GM21423 (cell line): ENCODE data around the gene NFKBIE.
A peak's percentile ranks its signal among the peaks of the same experiment; 100 is the strongest.
"Not testable (repeated sequence)": the region's sequence is repeated elsewhere in the genome, so short reads cannot be mapped to it uniquely, and the experiment has no call there.

Experiments
- ATAC-seq: cut with Tn5 transposase; IDR thresholded peaks from one replicate; pipeline ENCODE4 v1.9.1; 2021; ENCODE audit warnings: mild to moderate bottlenecking, moderate library complexity; ENCODE audit not compliant: unreplicated experiment

Gene NFKBIE, protein sequence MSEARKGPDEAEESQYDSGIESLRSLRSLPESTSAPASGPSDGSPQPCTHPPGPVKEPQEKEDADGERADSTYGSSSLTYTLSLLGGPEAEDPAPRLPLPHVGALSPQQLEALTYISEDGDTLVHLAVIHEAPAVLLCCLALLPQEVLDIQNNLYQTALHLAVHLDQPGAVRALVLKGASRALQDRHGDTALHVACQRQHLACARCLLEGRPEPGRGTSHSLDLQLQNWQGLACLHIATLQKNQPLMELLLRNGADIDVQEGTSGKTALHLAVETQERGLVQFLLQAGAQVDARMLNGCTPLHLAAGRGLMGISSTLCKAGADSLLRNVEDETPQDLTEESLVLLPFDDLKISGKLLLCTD

DNA sequence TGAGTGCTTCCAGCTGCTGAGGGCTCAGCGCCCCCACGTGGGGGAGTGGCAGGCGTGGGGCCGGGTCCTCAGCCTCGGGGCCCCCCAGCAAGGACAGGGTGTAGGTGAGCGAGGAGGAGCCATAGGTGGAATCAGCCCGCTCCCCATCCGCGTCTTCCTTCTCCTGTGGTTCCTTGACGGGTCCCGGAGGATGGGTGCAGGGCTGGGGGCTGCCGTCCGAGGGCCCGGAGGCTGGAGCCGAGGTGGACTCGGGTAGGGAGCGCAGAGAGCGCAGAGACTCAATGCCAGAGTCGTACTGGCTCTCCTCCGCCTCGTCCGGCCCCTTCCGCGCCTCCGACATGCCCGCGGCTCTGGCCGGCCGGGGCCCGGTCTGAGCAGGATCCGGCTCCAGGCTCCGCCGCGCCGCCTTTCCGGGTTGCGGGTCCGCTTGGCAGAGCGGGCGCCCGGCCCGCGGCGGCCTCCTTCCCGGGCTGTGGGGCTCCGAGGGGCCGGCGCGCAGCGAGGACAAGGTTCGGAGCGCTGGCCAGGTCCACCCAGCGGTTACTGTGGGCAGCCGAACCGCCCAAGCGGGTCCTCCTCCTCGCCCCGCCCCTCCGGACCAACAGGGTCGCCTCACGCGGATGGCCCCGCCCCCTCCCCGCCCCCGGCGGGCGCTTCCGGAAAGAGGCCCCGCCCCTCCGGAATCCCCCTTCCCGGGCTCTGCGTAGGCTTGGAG lies at the start of gene NFKBIE:
Gene NFKBIE, minus strand, starts transcription at position 545 of the 715 bp plus-strand sequence. Its CDS starts 205 bp downstream, at position 340.
- peak; percentile 42 for ATAC-seq

DNA sequence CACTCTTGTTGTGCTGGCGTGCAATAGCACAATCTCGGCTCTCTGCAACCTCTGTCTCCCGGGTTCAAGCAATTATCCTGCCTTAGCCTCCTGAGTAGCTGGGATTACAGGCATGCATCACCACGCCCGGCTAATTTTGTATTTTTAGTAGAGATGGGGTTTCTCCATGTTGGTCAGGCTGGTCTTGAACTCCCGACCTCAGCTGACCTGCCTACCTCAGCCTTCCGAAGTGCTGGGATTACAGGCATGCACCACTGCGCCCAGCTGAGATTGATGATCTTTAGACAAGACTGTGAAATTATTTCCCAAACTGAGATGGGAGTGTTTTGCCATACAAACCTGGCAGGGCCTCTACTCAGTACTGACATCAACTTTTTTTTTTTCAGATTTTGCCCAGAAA lies 49.3 kb upstream of the NFKBIE start:
- not testable (repeated sequence) for ATAC-seq

DNA sequence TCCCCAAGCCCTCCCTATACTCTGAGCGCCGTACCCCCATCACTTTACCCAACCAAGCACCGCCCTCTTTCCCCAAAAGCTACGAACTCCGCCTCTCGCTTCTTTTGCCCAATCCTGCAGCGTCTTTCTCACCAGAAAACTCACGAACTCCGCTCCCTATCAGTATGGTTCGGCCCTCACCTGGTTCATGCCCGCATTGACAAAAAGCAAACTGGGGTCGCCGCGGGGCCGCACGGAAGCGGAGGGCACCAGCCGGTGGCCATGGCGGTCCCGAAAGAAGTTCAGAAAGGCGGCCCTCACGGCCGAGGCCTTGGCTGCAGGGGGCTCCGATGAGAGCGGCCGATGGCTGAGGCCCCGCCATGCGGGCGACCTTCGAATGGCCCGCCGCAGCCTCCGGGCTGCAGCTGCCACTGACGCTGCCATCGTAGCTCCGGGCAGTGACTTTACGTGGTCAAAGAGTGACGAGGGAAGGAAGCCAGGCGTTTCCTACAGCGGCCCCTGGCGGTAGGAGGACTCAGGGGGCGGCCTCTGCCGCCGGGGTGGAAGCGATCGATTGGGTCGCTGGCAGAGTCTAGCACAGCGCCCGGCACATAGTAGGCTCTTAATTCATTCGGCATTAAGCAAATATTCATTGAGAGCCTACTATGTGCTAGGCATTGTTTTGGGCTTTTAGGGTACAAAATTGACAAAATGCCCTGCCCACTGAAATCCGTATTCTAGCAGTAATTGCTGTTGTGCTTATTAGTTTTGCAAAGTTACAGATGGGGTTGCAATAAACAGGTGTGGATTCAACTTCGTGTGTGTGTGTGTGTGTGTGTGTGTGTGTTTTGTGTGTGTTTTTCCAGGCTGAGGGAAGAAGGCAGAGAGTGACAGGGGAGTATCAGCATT lies 47.8 kb upstream of the NFKBIE start, which contains the start of gene AARS2:
Gene AARS2, minus strand, starts transcription at position 447 of the 888 bp plus-strand sequence. Its CDS starts 24 bp downstream, at position 423.
- ATAC-seq, result peak; percentile 86

DNA sequence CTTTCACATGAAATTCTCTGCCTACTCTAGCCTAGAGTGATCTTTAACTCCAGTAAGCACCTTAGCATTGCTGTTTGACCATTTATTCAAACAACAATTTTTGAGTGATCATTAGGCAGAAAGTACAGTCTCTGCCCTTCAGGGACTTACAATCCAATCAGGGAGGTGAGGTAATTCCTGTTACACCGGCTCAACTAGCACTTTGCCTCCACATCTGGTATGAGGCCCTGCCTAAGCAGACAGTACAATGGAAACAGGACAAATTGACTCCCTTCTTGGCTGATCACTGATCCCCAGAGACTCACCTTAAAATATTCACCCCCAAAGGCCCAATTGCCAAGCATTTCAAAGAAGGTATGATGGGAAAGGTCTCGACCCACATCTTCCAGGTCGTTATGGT lies 46.4 kb upstream of the NFKBIE start:
- ATAC-seq, result no peak

DNA sequence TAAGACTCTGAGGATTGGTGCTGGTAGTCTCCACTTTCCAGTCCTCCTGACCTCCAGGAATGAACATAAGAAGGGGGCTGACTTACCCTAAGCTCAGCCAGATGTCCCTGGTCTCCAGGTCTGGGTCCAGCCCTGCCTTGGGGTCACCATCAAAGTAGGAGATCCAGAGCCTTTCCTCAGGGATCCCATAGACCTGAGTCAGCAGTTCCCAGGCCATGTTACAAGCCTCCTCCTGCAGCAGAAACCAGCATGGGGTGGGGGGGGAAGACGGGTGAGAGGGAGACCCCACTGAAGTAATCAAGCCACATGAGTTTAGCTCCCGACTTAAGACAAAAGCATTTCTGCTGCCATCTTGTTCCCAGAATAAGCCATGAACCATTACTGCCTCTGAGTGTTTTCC lies 46.0 kb upstream of the NFKBIE start:
- ATAC-seq, result no peak

DNA sequence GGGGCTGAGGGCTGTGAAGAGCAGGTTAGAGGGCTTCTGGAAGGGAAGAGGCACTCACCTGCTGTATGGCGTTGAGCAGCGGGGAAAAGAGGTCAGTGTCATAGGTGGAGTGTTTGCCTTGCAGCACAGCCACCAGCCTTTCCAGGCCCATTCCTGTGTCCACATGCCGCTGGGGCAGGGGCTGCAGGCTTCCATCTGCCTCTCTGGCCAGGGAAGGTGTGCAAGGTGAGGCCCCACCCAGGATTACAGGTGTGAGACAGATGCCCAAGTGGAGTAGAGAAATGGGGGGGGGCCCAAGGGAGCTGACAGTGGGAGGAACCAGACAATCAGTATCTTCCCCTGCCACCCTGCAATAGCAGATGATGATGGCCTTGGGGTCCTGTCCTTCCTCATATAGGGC lies 44.9 kb upstream of the NFKBIE start:
- ATAC-seq, result no peak

DNA sequence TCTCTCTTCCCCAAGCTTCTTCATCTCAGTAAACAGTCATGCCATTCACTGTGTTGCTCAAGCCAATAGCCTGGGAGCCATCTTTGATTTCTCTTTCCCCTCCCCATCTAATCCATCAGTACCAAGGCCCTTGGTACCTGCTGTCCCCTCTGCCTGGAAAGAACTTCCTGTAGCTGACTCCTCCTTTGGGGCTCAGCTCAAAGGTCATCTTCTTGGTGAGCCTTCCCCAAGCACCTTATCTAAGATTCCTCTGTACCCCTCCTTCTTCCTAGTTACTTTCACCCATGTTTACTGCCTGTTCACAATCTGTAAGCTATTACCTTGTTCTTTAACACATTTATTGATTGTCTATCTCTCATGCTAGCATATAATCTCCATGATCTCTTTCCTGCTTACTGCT lies 44.3 kb upstream of the NFKBIE start:
- no peak for ATAC-seq

DNA sequence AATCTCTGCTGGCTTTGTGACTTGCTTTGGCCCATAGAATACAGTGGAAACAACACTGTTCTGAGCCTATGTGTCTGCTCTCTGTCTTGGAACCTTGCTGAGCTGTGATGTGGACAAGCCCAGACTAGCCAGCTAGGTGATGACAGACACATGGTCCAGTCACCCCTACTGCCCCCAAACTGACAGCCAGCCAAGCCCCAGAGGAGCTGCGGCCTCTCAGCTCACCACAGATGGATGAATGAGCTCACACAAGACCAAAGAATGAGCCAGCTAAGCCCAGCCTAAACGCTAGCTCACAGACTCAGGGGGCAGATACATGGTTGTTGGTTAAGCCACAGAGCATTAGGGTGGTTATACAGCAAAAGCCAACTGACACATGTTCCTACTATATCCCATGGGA lies 43.7 kb upstream of the NFKBIE start:
- ATAC-seq, result no peak

DNA sequence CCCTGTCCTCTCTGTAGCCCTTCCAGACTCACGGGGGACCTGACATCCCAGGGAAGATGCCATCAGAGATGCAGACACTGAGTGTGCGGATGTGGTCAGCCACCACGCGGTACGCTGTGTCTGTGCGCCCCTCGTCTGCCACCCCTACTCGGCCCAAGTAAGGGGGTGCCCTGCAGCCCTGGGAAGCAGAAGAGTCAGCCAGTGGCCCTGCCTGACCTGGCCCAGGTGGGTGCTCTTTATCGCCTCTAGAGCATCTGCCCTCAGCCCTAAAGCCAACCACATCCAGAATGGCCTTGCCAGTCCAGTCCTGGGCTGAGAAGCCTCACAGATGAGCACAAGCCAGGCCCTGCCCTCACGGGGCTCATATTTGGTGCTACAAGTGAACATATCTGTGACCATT lies 41.9 kb upstream of the NFKBIE start:
- no peak for ATAC-seq

DNA sequence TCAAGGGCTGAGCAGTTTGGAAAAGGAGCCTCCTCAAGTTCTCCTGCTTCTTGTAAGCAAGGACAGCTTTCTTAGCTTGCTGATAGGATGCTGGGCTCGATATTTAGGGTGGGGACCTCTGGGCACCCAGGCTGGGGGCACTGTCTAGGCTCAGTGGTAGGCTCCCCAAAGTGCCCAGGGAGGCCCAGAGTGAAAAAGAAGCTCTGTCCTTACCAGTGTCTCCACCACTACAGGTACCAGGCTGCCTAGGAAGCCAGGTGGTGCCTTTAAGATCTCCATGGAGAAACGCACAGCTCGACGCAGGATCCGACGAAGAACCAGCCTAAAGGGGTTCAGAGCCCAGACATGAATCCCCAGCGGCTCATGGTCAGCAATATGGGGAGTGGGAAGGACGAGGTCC lies 41.4 kb upstream of the NFKBIE start:
- no peak for ATAC-seq

DNA sequence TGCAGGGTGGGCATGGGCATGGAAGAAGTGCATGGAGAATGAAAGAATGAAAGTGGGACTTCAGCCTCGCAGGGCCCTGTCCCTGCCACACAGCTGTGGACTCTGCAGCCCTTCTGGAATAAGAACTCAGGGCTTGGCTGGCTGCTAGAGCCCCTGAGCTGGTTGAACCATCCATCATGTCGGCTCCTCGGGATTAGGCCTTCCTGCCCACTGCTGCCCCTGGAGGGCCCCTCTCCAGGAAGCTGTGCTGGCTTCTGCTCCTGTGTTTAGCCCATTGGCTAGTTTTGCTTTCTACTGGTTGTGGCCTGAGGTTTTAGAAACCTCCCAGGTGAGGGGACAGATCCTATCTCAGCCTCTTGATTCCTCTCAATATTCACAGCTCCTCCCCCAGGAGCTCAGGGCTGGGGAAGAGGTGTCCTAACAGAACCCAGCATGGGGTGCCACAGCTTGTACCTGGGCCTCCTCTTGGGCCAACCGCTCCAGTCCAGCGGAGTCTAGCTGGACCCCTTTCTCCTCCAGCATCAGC lies 39.9 kb upstream of the NFKBIE start:
- ATAC-seq, result no peak

DNA sequence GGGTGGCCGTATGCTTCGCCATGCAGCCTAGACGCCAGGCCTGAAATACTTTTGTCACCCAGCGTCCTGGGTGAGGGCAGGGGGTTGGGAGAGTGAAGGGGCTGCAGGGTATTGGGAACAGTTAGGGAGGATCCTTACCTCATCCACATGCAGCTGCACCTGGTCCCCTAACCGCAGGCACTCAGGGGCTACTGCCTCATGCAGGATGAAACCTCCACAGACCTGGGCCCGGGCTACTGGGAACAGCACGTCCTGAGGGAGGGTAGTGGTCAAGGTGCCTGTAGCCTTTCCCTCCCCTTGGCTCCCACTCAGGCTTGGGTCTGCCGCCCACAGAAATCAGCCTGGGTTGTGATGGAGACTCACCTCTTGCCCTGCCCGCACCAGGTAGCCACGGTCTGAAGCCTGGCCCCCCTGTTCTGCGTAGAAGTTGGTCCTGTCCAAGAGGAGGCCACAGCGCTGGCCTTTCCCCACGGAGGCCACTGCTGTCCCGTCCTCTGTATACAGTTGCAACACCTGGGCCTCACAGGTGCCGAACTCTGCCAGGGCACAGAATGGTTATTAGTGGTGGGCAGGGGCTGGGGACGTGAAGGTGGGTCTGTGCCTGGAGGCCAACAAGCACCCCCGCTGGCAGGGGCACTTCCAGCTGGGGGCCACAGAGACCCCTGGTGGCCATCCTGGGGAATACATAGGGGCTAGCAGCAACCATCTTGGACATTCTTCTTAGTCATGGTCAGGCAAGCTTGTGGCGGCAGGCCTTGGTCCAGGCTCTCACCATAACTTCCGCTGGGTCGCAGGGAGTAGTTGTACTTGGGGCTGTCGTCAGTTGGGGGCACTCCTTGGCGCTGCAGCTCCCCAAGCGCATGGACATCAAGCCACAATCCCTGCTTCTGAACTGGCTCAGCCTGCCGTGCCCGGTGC lies 39.2 kb upstream of the NFKBIE start:
- no peak for ATAC-seq

DNA sequence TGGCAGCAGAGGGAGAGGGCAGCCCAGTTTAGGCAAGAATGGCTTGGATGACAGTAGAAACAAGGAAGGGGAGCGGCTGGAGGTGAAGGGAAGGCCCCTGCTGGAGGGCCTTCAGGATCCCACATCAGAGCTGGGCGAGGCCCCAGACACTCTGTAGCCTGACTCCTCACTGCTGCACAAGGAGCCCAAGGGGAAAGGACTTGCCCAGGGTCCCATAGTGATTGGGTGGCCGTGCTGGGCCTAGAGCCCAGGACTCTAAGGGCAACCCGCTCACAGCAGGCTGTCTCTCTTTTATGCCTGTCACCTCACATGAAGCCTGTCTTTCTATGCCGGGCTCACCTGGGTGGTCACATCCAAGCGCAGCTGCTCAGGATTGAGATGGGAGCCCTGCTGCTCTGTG lies 38.5 kb upstream of the NFKBIE start:
- ATAC-seq, result no peak

DNA sequence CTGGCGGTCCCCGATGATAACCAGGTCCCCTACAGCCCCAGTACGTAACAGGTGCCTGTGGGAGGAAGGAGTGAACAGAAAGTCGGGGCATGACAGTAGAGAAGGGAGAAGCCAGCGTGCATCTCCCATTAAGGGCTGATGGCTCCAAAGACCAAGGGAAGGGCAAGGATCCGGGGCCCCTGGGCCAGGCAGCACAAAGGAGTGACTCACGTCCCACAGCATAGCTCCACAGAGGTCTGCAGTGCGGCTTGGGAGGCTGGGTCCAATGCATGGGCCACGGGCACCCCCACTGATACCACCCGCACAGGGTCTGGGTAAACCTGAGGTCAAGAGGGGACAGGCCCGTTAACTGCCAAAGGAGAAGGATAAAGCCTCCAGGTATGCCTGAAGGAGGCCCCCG lies 37.5 kb upstream of the NFKBIE start:
- no peak for ATAC-seq

DNA sequence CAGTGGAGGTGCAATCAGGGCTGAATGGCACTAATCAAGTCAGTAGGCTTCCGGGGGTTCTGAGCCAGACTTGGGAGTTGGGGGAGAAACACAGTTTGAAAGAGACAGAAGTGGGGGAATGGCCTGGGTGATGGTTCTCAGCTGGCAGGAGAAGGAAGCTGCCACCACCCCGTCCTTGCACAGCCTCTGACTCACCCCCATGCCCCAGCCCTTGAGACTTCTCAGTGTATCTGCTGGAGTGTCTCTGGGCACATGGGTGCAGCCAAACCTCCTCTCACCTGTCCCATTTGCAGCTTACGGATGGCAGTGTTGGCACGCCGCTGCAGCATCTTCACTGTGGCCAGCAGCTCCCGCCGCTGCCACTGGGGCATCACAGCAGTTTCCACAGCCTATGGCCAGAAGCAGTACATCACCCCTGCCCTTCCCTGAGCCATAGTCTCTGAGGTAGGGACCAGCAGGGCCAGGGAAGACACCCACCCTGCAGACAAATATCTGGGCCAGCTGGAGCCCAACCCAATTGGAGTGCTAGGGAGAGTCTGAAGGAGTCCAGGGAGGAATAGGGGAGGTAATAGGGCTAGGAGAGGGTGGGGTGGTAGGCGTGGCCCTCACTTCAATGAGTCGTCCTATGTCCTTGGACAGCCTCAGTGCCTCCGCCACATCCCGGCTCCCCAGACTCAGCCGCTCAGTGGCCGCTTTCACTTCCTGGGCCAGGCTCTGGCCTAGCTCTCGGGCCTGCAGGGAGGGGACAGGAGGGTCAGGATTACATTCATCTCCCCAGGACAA lies 36.6 kb upstream of the NFKBIE start:
- no peak for ATAC-seq

DNA sequence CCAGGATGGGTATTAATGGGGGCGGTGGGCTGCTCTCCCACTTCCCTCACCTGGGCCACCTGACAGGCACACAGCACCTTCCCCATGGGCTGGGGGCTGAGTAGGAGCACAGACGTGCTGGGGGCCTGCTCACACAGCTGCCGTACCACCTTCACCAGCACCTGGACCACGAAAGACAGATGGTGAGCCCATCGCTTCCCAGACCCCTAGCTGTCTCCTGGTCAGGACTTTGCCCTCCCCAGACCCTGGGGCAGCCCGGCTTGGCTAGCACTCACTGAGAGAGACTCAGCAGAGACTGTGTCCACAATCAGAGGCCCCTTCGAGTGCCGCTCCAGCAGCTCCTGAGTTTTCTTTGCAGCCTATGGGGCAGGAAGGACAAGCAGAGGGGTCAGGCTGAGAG lies 35.8 kb upstream of the NFKBIE start:
- ATAC-seq, result no peak

DNA sequence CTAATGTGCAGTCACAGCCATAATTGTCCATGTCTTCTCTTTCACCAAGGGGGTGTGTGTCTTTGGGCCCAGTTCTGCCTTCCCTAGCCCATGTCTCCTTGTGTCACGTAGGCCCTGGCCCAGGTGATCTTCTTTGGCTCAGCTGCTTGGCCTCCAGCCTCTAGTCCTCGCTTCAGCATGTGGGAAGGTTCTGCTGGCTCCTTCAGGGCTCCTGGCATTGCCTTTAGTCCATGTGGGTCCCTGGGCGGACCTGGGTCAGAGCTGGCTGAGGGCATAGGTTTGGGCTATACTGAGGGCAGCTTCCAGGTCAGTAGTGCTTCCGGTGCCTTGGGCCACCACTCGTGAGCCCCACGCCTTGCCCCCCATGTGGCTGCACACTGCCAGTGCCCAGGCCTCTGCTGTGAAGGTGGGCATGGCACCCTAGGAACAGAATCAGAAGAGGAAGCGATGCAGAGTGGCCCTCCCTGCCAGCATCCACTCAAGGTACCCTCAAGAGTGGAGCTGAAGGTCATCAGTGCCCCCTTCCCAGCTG lies 35.0 kb upstream of the NFKBIE start:
- ATAC-seq, result no peak

DNA sequence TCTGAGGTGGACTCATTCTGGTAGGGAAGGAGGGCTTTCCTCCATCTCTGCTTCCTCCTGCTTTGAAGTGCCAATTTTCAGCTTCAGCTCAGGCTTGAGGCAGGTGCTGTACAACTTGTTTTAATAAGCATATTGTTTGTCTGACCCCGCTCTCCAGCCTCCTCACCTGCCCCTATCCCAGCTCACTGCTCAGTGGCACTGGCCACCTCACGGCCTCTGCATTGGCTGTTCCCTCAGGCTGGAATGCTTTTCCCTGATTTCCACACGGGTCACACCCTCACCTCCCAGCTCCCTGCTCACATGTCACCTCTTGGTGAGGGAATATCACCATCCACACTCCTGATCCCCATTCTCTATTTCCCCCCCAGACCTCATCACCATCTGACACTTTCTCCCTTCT lies 33.5 kb upstream of the NFKBIE start:
- no peak for ATAC-seq
